GM23248 (cell line): ENCODE data around the gene PDE8B. TPM values are rescaled to one million over a fixed set of nuclear protein-coding genes. Genes with fewer than 3 reads are reported as not detected.

ENCODE experiments used
- DNase-seq: peaks from one replicate; pipeline ENCODE4 v3.0.0-alpha.2; 2015
- H2AFZ ChIP-seq: fragments of 200-600 bp; sonication (generic); 2 replicates; pipeline ENCODE4 v1.6.1; 2016; ENCODE audit warnings: antibody characterized with exemption
- H3F3A ChIP-seq: fragments of 200-600 bp; sonication (generic); 2 replicates; pipeline ENCODE4 v1.6.1; 2016; ENCODE audit warnings: mild to moderate bottlenecking, antibody characterized with exemption, mixed run types; ENCODE audit not compliant: insufficient read depth
- H3K27ac ChIP-seq: fragments of 200-600 bp; sonication (generic); 2 replicates; pipeline ENCODE4 v1.5.1; 2016; ENCODE audit warnings: mild to moderate bottlenecking
- H3K27me3 ChIP-seq: fragments of 200-600 bp; sonication (generic); replicated peaks from 2 replicates; pipeline ENCODE4 v1.6.1; 2016; ENCODE audit warnings: mild to moderate bottlenecking; ENCODE audit not compliant: insufficient read depth
- H3K36me3 ChIP-seq: fragments of 200-600 bp; sonication (generic); 2 replicates; pipeline ENCODE4 v1.6.1; 2016; ENCODE audit warnings: low read depth, mild to moderate bottlenecking
- H3K4me1 ChIP-seq: fragments of 200-600 bp; sonication (generic); 2 replicates; pipeline ENCODE4 v1.6.1; 2016; ENCODE audit warnings: mild to moderate bottlenecking; ENCODE audit not compliant: insufficient read depth
- H3K4me2 ChIP-seq: fragments of 200-600 bp; sonication (generic); one replicate; pipeline ENCODE4 v1.6.1; 2016; ENCODE audit warnings: mild to moderate bottlenecking; ENCODE audit not compliant: unreplicated experiment
- H3K4me3 ChIP-seq: fragments of 200-600 bp; sonication (generic); 2 replicates; pipeline ENCODE4 v1.5.1; 2016; ENCODE audit warnings: mild to moderate bottlenecking
- H3K79me2 ChIP-seq: fragments of 200-600 bp; sonication (generic); 2 replicates; pipeline ENCODE4 v1.6.1; 2016; ENCODE audit warnings: mild to moderate bottlenecking; ENCODE audit not compliant: insufficient read depth
- H3K9ac ChIP-seq: fragments of 200-600 bp; sonication (generic); 2 replicates; pipeline ENCODE4 v1.6.1; 2016; ENCODE audit warnings: mild to moderate bottlenecking
- H3K9me2 ChIP-seq: fragments of 200-600 bp; sonication (generic); 2 replicates; pipeline ENCODE4 v1.6.1; 2016; ENCODE audit warnings: mixed run types, mild to moderate bottlenecking, moderate library complexity; ENCODE audit not compliant: insufficient read depth
- H3K9me3 ChIP-seq: fragments of 200-600 bp; sonication (generic); one replicate; pipeline ENCODE4 v1.6.1; 2017; ENCODE audit warnings: low read depth
- H4K20me1 ChIP-seq: fragments of 200-600 bp; sonication (generic); 2 replicates; pipeline ENCODE4 v1.6.0; 2016; ENCODE audit not compliant: insufficient read depth
- EZH2 ChIP-seq: fragments of 200-600 bp; sonication (generic); IDR thresholded peaks from 2 replicates; pipeline ENCODE4 v1.6.1; 2018; ENCODE audit warnings: antibody characterized with exemption, mild to moderate bottlenecking; ENCODE audit not compliant: insufficient read depth, poor library complexity, severe bottlenecking
- EZH2phosphoT487 ChIP-seq: fragments of 200-600 bp; sonication (generic); IDR thresholded peaks from 2 replicates; pipeline ENCODE4 v1.6.1; 2018; ENCODE audit warnings: antibody characterized with exemption, moderate library complexity, mild to moderate bottlenecking, low read depth; ENCODE audit not compliant: insufficient read depth
- WGBS, 2 experiments: methylation state at CpG; one replicate each; pipeline ENCODE4 v1.1.6; 2015 to 2017; ENCODE audit warnings: low lambda C conversion rate in 2 of 2, low coverage in 1 of 2; ENCODE audit errors: missing lambda C conversion rate in 2 of 2; 5-methylcytosine and 5-hydroxymethylcytosine counted together
- in situ Hi-C: fragments of 300-500 bp; cut with MboI; formaldehyde crosslinking; loops from 2 replicates; pipeline ENCODE4 v1.15.0; 2020
- polyA plus RNA-seq: library from polyadenylated mRNA; unstranded; fragments of >200 nt; fragmentation: Nextera tagmentation; extraction: Ambion mirVana; gene quantifications from 2 replicates; pipeline ENCODE4 v1.2.1, GENCODE V29; 2016
- total RNA-seq: library from RNA; depleted of rRNA; stranded (reverse); fragments of >200 nt; shearing (Covaris generic); gene quantifications from 2 replicates; pipeline ENCODE4 v1.2.3, GENCODE V29; 2014

Gene PDE8B
- total and polyA plus RNA-seq, 2 experiments from 2014 or later, result 0.40 TPM; not detected in 1

DNA sequence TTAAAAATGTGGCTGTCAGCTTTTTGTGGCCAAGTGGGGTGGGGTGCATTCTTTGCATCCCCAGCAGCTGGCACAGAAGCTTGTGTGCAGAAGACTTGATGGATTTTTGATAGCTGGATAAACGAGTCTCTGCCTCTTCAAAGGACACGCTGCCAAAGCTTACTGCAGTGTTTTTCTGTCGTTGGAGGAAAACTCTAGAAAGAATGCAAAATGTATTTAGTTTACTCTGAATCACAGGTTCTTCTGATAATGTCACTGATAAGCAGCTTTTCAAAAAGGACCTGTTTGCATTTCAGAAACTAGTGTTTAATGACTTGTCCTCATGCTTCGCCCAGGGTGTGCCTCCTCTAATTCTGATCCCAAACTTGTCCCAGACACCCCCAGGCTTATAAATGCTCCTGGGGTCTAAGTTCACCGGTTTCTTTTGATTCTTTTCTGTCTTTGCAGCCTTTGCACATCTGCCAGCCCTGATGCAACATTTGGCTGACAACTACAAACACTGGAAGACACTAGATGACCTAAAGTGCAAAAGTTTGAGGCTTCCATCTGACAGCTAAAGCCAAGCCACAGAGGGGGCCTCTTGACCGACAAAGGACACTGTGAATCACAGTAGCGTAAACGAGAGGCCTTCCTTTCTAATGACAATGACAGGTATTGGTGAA, 215.6 kb downstream of the PDE8B start:
- 32% methylated on average over 8 of the region's 8 CpGs for WGBS, 2 experiments
- peak overlapping the region; percentile 4; the same call in 1 of the 2 replicates for H3K27ac ChIP-seq

DNA sequence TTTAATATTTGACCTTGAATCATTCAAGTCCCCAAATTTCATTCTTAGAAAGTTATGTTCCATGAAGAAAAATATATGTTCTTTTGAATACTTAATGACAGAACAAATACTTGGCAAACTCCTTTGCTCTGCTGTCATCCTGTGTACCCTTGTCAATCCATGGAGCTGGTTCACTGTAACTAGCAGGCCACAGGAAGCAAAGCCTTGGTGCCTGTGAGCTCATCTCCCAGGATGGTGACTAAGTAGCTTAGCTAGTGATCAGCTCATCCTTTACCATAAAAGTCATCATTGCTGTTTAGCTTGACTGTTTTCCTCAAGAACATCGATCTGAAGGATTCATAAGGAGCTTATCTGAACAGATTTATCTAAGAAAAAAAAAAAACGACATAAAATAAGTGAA, 216.2 kb downstream of the PDE8B start:
- Histone ChIP-seq H2AFZ (no peak overlapping the region), H3K79me2 (no peaks in the 10 kb centered on the region), H3F3A (peaks cover 72% of the 10 kb centered on the region), H3K27me3 (no peaks in the 10 kb centered on the region), H3K27ac (peak overlapping the region; percentile 39), H3K9ac (no peak overlapping the region), H3K9me3 (no peaks in the 10 kb centered on the region), H3K4me1 (peaks cover 54% of the 10 kb centered on the region), H3K36me3 (peaks cover 11% of the 10 kb centered on the region), H3K4me2 (peak overlapping the region; percentile 36), H4K20me1 (no peaks in the 10 kb centered on the region), H3K9me2 (no peaks in the 10 kb centered on the region), H3K4me3 (no peak overlapping the region)
- peak; percentile 87 for DNase-seq
- in situ Hi-C loops, result no loop called here
- TF ChIP-seq EZH2, result no peak
- TF ChIP-seq EZH2phosphoT487, result no peak
- WGBS, 2 experiments, result 0% methylated on average over 2 of the region's 2 CpGs

More for the DNA sequence above, 215.6 kb downstream of the PDE8B start:
- Histone ChIP-seq H4K20me1 (no peaks in the 10 kb centered on the region), H3F3A (peaks cover 67% of the 10 kb centered on the region), H3K4me3 (no peak overlapping the region), H3K9me3 (no peaks in the 10 kb centered on the region), H3K4me1 (peaks cover 48% of the 10 kb centered on the region), H3K79me2 (no peaks in the 10 kb centered on the region), H3K36me3 (peaks cover 10% of the 10 kb centered on the region; the same call in 1 of the 2 replicates), H3K4me2 (no peak overlapping the region), H3K27me3 (no peaks in the 10 kb centered on the region), H2AFZ (no peak overlapping the region), H3K9me2 (no peaks in the 10 kb centered on the region), H3K9ac (no peak overlapping the region)
- TF ChIP-seq EZH2phosphoT487 (no peak), EZH2 (no peak)
- no peak for DNase-seq
- in situ Hi-C loops, result no loop called here

DNA sequence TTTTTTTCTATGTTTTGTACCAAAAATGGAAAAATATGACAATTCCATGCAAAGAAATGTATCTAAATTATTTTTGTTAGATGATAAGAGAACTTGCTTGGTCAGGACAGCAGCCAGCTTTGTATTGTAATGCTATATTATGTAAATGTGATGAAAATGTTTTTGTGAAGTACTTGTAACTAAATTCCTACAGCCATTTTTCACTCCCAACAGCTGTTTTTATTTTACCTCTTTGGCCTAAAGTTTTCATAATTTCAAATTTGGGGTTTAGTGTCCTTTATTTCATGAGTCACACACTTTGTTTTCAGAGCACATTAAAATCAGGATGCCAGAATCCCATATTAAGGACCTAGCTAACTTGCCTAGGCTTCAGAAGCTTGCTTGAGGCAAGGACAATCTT, 217.5 kb downstream of the PDE8B start:
- peak overlapping the region; percentile 29 for H3K27ac ChIP-seq
- peak overlapping the region; percentile 56 for H3K4me2 ChIP-seq
- no peaks in the 10 kb centered on the region for H4K20me1 ChIP-seq
- peak; percentile 49 for DNase-seq
- H3K27me3 ChIP-seq, result no peaks in the 10 kb centered on the region
- no peak overlapping the region for H2AFZ ChIP-seq
- no peaks in the 10 kb centered on the region for H3K9me3 ChIP-seq
- TF ChIP-seq EZH2phosphoT487, result no peak
- no peak for TF ChIP-seq EZH2
- peaks cover 23% of the 10 kb centered on the region for H3K36me3 ChIP-seq
- peak overlapping the region; percentile 3; the same call in 1 of the 2 replicates for H3K4me3 ChIP-seq
- no peaks in the 10 kb centered on the region for H3K79me2 ChIP-seq
- peaks cover 60% of the 10 kb centered on the region for H3K4me1 ChIP-seq
- H3F3A ChIP-seq, result peaks cover 86% of the 10 kb centered on the region
- in situ Hi-C loops, result no loop called here
- 0 out of 2 replicates have a peak overlapping the region, but pooled peaks have one; percentile 17 for H3K9ac ChIP-seq
- no peaks in the 10 kb centered on the region for H3K9me2 ChIP-seq

DNA sequence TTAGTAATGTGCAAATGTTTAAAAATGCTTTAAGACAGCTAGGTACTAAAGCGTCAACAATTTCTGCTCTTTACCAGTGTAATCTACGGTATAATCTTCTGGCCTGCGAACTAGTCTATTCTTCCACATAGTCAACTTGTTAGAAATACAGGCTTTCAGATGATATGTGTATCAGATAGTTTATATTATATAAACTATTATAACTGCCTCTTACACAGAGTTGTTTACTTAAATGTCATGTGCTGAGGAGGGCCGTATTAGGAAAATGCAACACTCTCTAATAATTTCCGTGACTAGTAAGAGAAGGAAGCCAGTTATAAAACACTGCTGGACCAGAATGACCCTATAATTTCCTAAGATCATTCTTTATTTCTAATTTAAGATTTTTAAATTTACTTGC, 218.0 kb downstream of the PDE8B start:
- 0 out of 2 replicates have a peak overlapping the region, but pooled peaks have one; percentile 3 for H3K4me3 ChIP-seq
- peaks cover 88% of the 10 kb centered on the region for H3F3A ChIP-seq
- no peaks in the 10 kb centered on the region for H3K9me2 ChIP-seq
- in situ Hi-C loops, result no loop called here
- H2AFZ ChIP-seq, result no peak overlapping the region
- H4K20me1 ChIP-seq, result no peaks in the 10 kb centered on the region
- 27 to 35% methylated on average over 5 of the region's 5 CpGs for WGBS, 2 experiments
- H3K4me2 ChIP-seq, result peak overlapping the region; percentile 56
- no peaks in the 10 kb centered on the region for H3K79me2 ChIP-seq
- no peak for DNase-seq
- no peaks in the 10 kb centered on the region for H3K27me3 ChIP-seq
- peaks cover 60% of the 10 kb centered on the region for H3K4me1 ChIP-seq
- peaks cover 27% of the 10 kb centered on the region for H3K36me3 ChIP-seq
- peak overlapping the region; percentile 29 for H3K27ac ChIP-seq
- TF ChIP-seq EZH2phosphoT487, result no peak
- no peak for TF ChIP-seq EZH2
- H3K9ac ChIP-seq, result 0 out of 2 replicates have a peak overlapping the region, but pooled peaks have one; percentile 17
- H3K9me3 ChIP-seq, result no peaks in the 10 kb centered on the region
